Neutrophil (primary cell): ENCODE measurements around the gene ZDHHC14.

ENCODE experiments used
- H3K27ac ChIP-seq: fragments of 200-600 bp; sonication (generic); 2 replicates; pipeline ENCODE4 v1.5.1; 2016; ENCODE audit warnings: mild to moderate bottlenecking, moderate library complexity
- H3K27me3 ChIP-seq: fragments of 200-600 bp; sonication (generic); 2 replicates; pipeline ENCODE4 v1.6.0; 2016; ENCODE audit warnings: mild to moderate bottlenecking
- H3K36me3 ChIP-seq: fragments of 200-600 bp; sonication (generic); 2 replicates; pipeline ENCODE4 v1.5.1; 2017
- H3K4me1 ChIP-seq, 2 experiments: fragments of 200-600 bp in 1 of 2; sonication (generic) in 1 of 2; 1 replicate in 1 of 2; 2 replicates in 1 of 2; pipeline versions ENCODE4 v1.5.1 to v1.6.1; 2013 to 2016; ENCODE audit warnings: low read depth in 1 of 2, low read length in 1 of 2, mild to moderate bottlenecking in 1 of 2, moderate library complexity in 1 of 2; ENCODE audit not compliant: control insufficient read depth in 1 of 2, insufficient read depth in 1 of 2
- H3K4me3 ChIP-seq, 2 experiments: fragments of 200-600 bp in 1 of 2; sonication (generic) in 1 of 2; 1 replicate in 1 of 2; 2 replicates in 1 of 2; pipeline ENCODE4 v1.5.1; 2013 to 2016; ENCODE audit warnings: low read depth in 1 of 2, low read length in 1 of 2, mild to moderate bottlenecking in 1 of 2, moderate library complexity in 1 of 2
- H3K9me3 ChIP-seq: fragments of 200-600 bp; sonication (generic); 2 replicates; pipeline ENCODE4 v1.5.1; 2016
- CTCF ChIP-seq: fragments of 200-600 bp; sonication (generic); IDR thresholded peaks from 2 replicates; pipeline ENCODE4 v1.5.1; 2016; ENCODE audit warnings: antibody characterized with exemption

ZDHHC14 gene

GRCh38 chr6:157454762-157455714 is 74.0 kb downstream of the ZDHHC14 start:
- Histone ChIP-seq H3K4me1 (no peaks in the 10 kb centered on the region), H3K27ac (no peak overlapping the region), H3K9me3 (no peaks in the 10 kb centered on the region), H3K36me3 (no peaks in the 10 kb centered on the region), H3K27me3 (no peaks in the 10 kb centered on the region), H3K4me3 (no peak overlapping the region)
- TF ChIP-seq CTCF: no peak

GRCh38 chr6:157455731-157456523 is 74.9 kb downstream of the ZDHHC14 start:
- H3K9me3 ChIP-seq: no peaks in the 10 kb centered on the region
- no peak overlapping the region for H3K4me3 ChIP-seq
- no peaks in the 10 kb centered on the region for H3K36me3 ChIP-seq
- H3K27me3 ChIP-seq: no peaks in the 10 kb centered on the region
- no peak overlapping the region for H3K27ac ChIP-seq
- no peak for TF ChIP-seq CTCF
- H3K4me1 ChIP-seq: no peaks in the 10 kb centered on the region

GRCh38 chr6:157456524-157456829 is 75.5 kb downstream of the ZDHHC14 start:
- no peaks in the 10 kb centered on the region for H3K4me1 ChIP-seq
- H3K9me3 ChIP-seq: no peaks in the 10 kb centered on the region
- peaks cover 3% of the 10 kb centered on the region for H3K27me3 ChIP-seq
- no peak overlapping the region for H3K27ac ChIP-seq
- no peaks in the 10 kb centered on the region for H3K36me3 ChIP-seq
- no peak overlapping the region for H3K4me3 ChIP-seq
- TF ChIP-seq CTCF: no peak

GRCh38 chr6:157457787-157458186 is 76.8 kb downstream of the ZDHHC14 start:
- TF ChIP-seq CTCF: no peak
- H3K9me3 ChIP-seq: no peaks in the 10 kb centered on the region

GRCh38 chr6:157459327-157459726 is 78.3 kb downstream of the ZDHHC14 start:
- Histone ChIP-seq H3K9me3 (no peaks in the 10 kb centered on the region), H3K27me3 (peaks cover 12% of the 10 kb centered on the region), H3K27ac (no peak overlapping the region), H3K4me1 (no peaks in the 10 kb centered on the region), H3K4me3 (no peak overlapping the region), H3K36me3 (no peaks in the 10 kb centered on the region)
- no peak for TF ChIP-seq CTCF

More at GRCh38 chr6:157457787-157458186, 76.8 kb downstream of the ZDHHC14 start:
- Histone ChIP-seq H3K27me3 (peaks cover 12% of the 10 kb centered on the region), H3K4me3 (no peak overlapping the region), H3K4me1 (no peaks in the 10 kb centered on the region), H3K27ac (no peak overlapping the region), H3K36me3 (no peaks in the 10 kb centered on the region)
